H9 (cell line): Measurements from ENCODE around the gene ITPR1. TPM values are rescaled to one million over a fixed set of nuclear protein-coding genes. Genes with fewer than 3 reads are reported as not detected.

Experiments
- DNase-seq: peaks from one replicate; pipeline ENCODE4 v3.0.0-alpha.2; 2017
- H2AFZ ChIP-seq: one replicate; pipeline ENCODE4 v1.6.1; 2013; ENCODE audit warnings: mild to moderate bottlenecking, low read length, control low read depth, moderate library complexity
- H2AK5ac ChIP-seq: 2 replicates; pipeline ENCODE4 v1.6.1; 2013; ENCODE audit warnings: low read length, control low read depth, mixed read lengths; ENCODE audit not compliant: insufficient read length
- H2BK120ac ChIP-seq: one replicate; pipeline ENCODE4 v1.6.1; 2013; ENCODE audit warnings: low read depth, mild to moderate bottlenecking, low read length, control low read depth, inconsistent platforms; ENCODE audit not compliant: poor library complexity, severe bottlenecking
- H2BK12ac ChIP-seq: 2 replicates; pipeline ENCODE4 v1.6.1; 2013; ENCODE audit warnings: low read length, control low read depth, mixed read lengths, low read depth; ENCODE audit not compliant: insufficient read length
- H2BK15ac ChIP-seq: 2 replicates; pipeline ENCODE4 v1.6.1; 2013; ENCODE audit warnings: low read depth, low read length, control low read depth
- H2BK20ac ChIP-seq: one replicate; pipeline ENCODE4 v1.6.1; 2013; ENCODE audit warnings: low read depth, mild to moderate bottlenecking, low read length, control low read depth, inconsistent platforms; ENCODE audit not compliant: poor library complexity, severe bottlenecking
- H2BK5ac ChIP-seq: 2 replicates; pipeline ENCODE4 v1.6.1; 2013; ENCODE audit warnings: low read length, control low read depth, mixed read lengths; ENCODE audit not compliant: insufficient read length
- H3K14ac ChIP-seq: 2 replicates; pipeline ENCODE4 v1.6.1; 2013; ENCODE audit warnings: low read length, control low read depth; ENCODE audit not compliant: insufficient read depth
- H3K18ac ChIP-seq: 2 replicates; pipeline ENCODE4 v1.6.1; 2013; ENCODE audit warnings: low read depth, mild to moderate bottlenecking, mixed read lengths, low read length, control low read depth; ENCODE audit not compliant: insufficient read length
- H3K23ac ChIP-seq: 2 replicates; pipeline ENCODE4 v1.6.1; 2013; ENCODE audit warnings: low read length, control low read depth, mixed read lengths, low read depth; ENCODE audit not compliant: insufficient read length
- H3K23me2 ChIP-seq: 2 replicates; pipeline ENCODE4 v1.6.1; 2013; ENCODE audit warnings: low read depth, mild to moderate bottlenecking, mixed read lengths, low read length, control low read depth; ENCODE audit not compliant: insufficient read length, poor library complexity, severe bottlenecking
- H3K27ac ChIP-seq: 2 replicates; pipeline ENCODE4 v1.5.1; 2013; ENCODE audit warnings: low read length, control low read depth, mixed read lengths, low read depth; ENCODE audit not compliant: insufficient read length
- H3K27me3 ChIP-seq: 2 replicates; pipeline ENCODE4 v1.6.1; 2013; ENCODE audit warnings: low read length, control low read depth, inconsistent platforms; ENCODE audit not compliant: insufficient read depth
- H3K4ac ChIP-seq: 2 replicates; pipeline ENCODE4 v1.6.1; 2013; ENCODE audit warnings: low read depth, mild to moderate bottlenecking, control low read depth, inconsistent platforms, low read length, moderate library complexity
- H3K4me1 ChIP-seq: 2 replicates; pipeline ENCODE4 v1.6.1; 2013; ENCODE audit warnings: low read length, control low read depth, inconsistent platforms; ENCODE audit not compliant: insufficient read depth
- H3K4me2 ChIP-seq: 2 replicates; pipeline ENCODE4 v1.6.1; 2013; ENCODE audit warnings: low read length, control low read depth, mixed read lengths; ENCODE audit not compliant: insufficient read length, insufficient read depth
- H3K56ac ChIP-seq: 2 replicates; pipeline ENCODE4 v1.6.1; 2013; ENCODE audit warnings: low read depth, mild to moderate bottlenecking, mixed read lengths, low read length, control low read depth; ENCODE audit not compliant: insufficient read length
- H3K79me1 ChIP-seq: 2 replicates; pipeline ENCODE4 v1.6.1; 2013; ENCODE audit warnings: low read depth, mild to moderate bottlenecking, moderate library complexity, low read length, control low read depth, inconsistent platforms; ENCODE audit not compliant: insufficient read depth, poor library complexity, severe bottlenecking
- H3K79me2 ChIP-seq: 2 replicates; pipeline ENCODE4 v1.6.1; 2013; ENCODE audit warnings: low read length, control low read depth, inconsistent platforms; ENCODE audit not compliant: insufficient read depth
- H3K9ac ChIP-seq: 2 replicates; pipeline ENCODE4 v1.6.1; 2013; ENCODE audit warnings: low read length, control low read depth, mixed read lengths; ENCODE audit not compliant: insufficient read length; ENCODE audit errors: extremely low read depth
- H3K9me3 ChIP-seq: one replicate; pipeline ENCODE4 v1.6.1; 2013; ENCODE audit warnings: low read depth, low read length, inconsistent platforms; ENCODE audit not compliant: control insufficient read depth
- H3T11ph ChIP-seq: one replicate; pipeline ENCODE4 v1.6.1; 2013; ENCODE audit warnings: mild to moderate bottlenecking, low read length, control low read depth, inconsistent platforms
- H4K20me1 ChIP-seq: one replicate; pipeline ENCODE4 v1.6.1; 2013; ENCODE audit not compliant: control insufficient read depth, insufficient read length, insufficient read depth
- H4K5ac ChIP-seq: 2 replicates; pipeline ENCODE4 v1.6.1; 2013; ENCODE audit warnings: low read depth, mild to moderate bottlenecking, mixed read lengths, low read length, control low read depth; ENCODE audit not compliant: insufficient read length
- H4K8ac ChIP-seq: replicated peaks from 2 replicates; pipeline ENCODE4 v1.6.1; 2013; ENCODE audit warnings: low read length, control low read depth, mixed read lengths, low read depth; ENCODE audit not compliant: insufficient read length
- H4K91ac ChIP-seq: 2 replicates; pipeline ENCODE4 v1.6.1; 2013; ENCODE audit warnings: low read depth, mild to moderate bottlenecking, moderate library complexity, mixed read lengths, low read length, control low read depth; ENCODE audit not compliant: insufficient read length
- H3K27ac Mint-ChIP-seq, 3 experiments: 2 replicates in 2 of 3; 3 replicates in 1 of 3; pipeline ENCODE4 v1.8.0; 2020 to 2021; ENCODE audit warnings: mixed read lengths in 3 of 3, mild to moderate bottlenecking in 1 of 3, moderate library complexity in 1 of 3
- H3K27me3 Mint-ChIP-seq: 2 replicates; pipeline ENCODE4 v1.8.0; 2021; ENCODE audit warnings: low read depth, mild to moderate bottlenecking, moderate library complexity, mixed read lengths
- H3K36me3 Mint-ChIP-seq, 3 experiments: 2 replicates in 2 of 3; 3 replicates in 1 of 3; pipeline ENCODE4 v1.8.0; 2020 to 2021; ENCODE audit warnings: low read depth in 3 of 3, mixed read lengths in 3 of 3; ENCODE audit not compliant: insufficient read depth in 1 of 3
- H3K4me1 Mint-ChIP-seq, 2 experiments: 2 replicates each; pipeline ENCODE4 v1.8.0; 2020; ENCODE audit warnings: mixed read lengths in 2 of 2
- H3K4me3 Mint-ChIP-seq, 2 experiments: 2 replicates in 1 of 2; 3 replicates in 1 of 2; pipeline ENCODE4 v1.8.0; 2020 to 2021; ENCODE audit warnings: mild to moderate bottlenecking in 2 of 2, mixed read lengths in 2 of 2, moderate library complexity in 1 of 2
- H3K9me3 Mint-ChIP-seq, 2 experiments: 2 replicates in 1 of 2; 3 replicates in 1 of 2; pipeline ENCODE4 v1.8.0; 2020; ENCODE audit warnings: mild to moderate bottlenecking in 2 of 2, mixed read lengths in 2 of 2, moderate library complexity in 1 of 2
- WGBS: extraction: QIAGEN DNeasy Blood & Tissue Kit; methylation state at CpG from one replicate; pipeline ENCODE4 v1.1.7; 2013; ENCODE audit warnings: missing lambda C conversion rate, low lambda C conversion rate, mixed read lengths; ENCODE audit not compliant: insufficient read length; ENCODE audit errors: extremely low coverage; 5-methylcytosine and 5-hydroxymethylcytosine counted together
- total RNA-seq: library from RNA; stranded (reverse); gene quantifications from 2 replicates; pipeline ENCODE4 v1.2.1, GENCODE V29; 2021
- TF ChIP-seq, protein P1 (sequence below): fragments of 200-600 bp; sonication (generic); conservative IDR thresholded peaks from 3 replicates; pipeline ENCODE4 v1.8.0; 2021; ENCODE audit warnings: antibody characterized with exemption, mild to moderate bottlenecking

ITPR1 gene
- total RNA-seq, 1 experiment from 2014 or later = 4.2 TPM

DNA sequence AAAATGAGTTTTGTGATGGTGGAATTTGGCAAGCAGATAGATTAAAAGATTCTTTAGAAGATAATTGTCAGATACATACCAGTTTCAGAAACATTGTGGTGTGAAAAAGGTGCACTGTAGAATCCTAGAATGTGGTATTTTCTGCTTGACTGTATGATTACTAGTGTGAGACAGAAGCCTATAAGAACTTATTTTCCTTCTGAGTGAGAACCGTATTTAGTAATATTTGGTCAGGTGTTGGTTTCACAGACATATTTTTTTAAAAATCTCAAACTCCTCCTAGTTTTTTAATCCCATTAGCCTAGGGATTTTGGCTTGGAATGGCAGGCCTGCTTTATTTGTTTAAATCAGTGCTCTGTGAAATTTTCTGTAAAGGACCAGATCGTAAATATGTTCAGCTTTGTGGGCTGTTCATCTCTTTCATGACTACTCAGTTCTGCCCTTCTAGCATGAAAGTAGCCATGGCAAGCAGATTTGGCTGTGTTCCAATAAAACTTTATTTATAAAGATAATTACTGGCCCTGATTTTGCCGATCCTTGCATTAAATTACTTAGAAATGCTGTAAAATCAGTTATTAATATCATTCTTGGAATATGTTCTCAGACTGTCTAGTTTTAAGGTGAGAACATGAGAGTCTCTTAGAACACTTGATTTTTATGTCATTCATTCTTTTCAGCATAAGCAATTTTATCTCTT lies 205.1 kb downstream of the ITPR1 start:
- H3K23me2 ChIP-seq = no peaks in the 10 kb centered on the region
- H3K27me3 ChIP-seq = no peaks in the 10 kb centered on the region
- Mint-ChIP-seq H3K9me3 (no peaks in the 10 kb centered on the region), H3K27ac (peak overlapping the region in 1 of 3 experiments; percentile 59; a peak in 2 of 7 replicates), H3K36me3 (peaks cover 0 to 5% (median 0%) of the 10 kb centered on the region in 3 experiments; a peak in 2 of 7 replicates), H3K4me3 (no peak overlapping the region), H3K27me3 (no peaks in the 10 kb centered on the region; the same call in 1 of the 2 replicates), H3K4me1 (peaks cover 15% of the 10 kb centered on the region in 2 experiments)
- no peak overlapping the region for H3K18ac ChIP-seq
- no peaks in the 10 kb centered on the region for H3K79me2 ChIP-seq
- no peak overlapping the region for H3K9ac ChIP-seq
- no peak overlapping the region for H4K91ac ChIP-seq
- H2BK120ac ChIP-seq = no peak overlapping the region
- H3K4me2 ChIP-seq = no peak overlapping the region
- H4K8ac ChIP-seq = no peak overlapping the region
- H2BK15ac ChIP-seq = no peak overlapping the region
- H2BK20ac ChIP-seq = no peak overlapping the region
- H3K79me1 ChIP-seq = no peaks in the 10 kb centered on the region
- TF ChIP-seq, protein P1, sequence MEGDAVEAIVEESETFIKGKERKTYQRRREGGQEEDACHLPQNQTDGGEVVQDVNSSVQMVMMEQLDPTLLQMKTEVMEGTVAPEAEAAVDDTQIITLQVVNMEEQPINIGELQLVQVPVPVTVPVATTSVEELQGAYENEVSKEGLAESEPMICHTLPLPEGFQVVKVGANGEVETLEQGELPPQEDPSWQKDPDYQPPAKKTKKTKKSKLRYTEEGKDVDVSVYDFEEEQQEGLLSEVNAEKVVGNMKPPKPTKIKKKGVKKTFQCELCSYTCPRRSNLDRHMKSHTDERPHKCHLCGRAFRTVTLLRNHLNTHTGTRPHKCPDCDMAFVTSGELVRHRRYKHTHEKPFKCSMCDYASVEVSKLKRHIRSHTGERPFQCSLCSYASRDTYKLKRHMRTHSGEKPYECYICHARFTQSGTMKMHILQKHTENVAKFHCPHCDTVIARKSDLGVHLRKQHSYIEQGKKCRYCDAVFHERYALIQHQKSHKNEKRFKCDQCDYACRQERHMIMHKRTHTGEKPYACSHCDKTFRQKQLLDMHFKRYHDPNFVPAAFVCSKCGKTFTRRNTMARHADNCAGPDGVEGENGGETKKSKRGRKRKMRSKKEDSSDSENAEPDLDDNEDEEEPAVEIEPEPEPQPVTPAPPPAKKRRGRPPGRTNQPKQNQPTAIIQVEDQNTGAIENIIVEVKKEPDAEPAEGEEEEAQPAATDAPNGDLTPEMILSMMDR = no peak
- WGBS = no CpG with 5 or more reads among the region's 3 CpGs
- no peak overlapping the region for H4K5ac ChIP-seq
- no peaks in the 10 kb centered on the region for H4K20me1 ChIP-seq
- no peak overlapping the region for H3K27ac ChIP-seq
- no peak for DNase-seq
- no peaks in the 10 kb centered on the region; the same call in 1 of the 2 replicates for H3K4me1 ChIP-seq
- H2BK12ac ChIP-seq = no peak overlapping the region
- H3T11ph ChIP-seq = no peak overlapping the region
- no peak overlapping the region for H3K56ac ChIP-seq
- H3K4ac ChIP-seq = no peak overlapping the region
- H2AK5ac ChIP-seq = no peak overlapping the region
- no peak overlapping the region for H3K14ac ChIP-seq
- H3K23ac ChIP-seq = no peak overlapping the region
- H2AFZ ChIP-seq = no peak overlapping the region
- H3K9me3 ChIP-seq = no peaks in the 10 kb centered on the region
- no peak overlapping the region for H2BK5ac ChIP-seq
